ENCODE data around the gene EFHB.

- TF ChIP-seq POLR2A (IDR thresholded peaks at IDR 0.05; ENCODE audit: low read depth, low read length) (no peak), POLR2AphosphoS5 (IDR thresholded peaks at IDR 0.05; ENCODE audit: low read depth, low read length) (no peak)
These were observed 26.5 kb downstream of the EFHB start for GRCh38 chr3:19907523-19907922.

Measured in GM12892 (cell line).